ENCODE measurements around the gene SOX12. TPM values are rescaled to one million over a fixed set of nuclear protein-coding genes. Genes with fewer than 3 reads are reported as not detected.
"Not testable (repeated sequence)": the region's sequence is repeated elsewhere in the genome, so short reads cannot be mapped to it uniquely, and the experiment has no call there.

The SOX12 gene
- total RNA-seq, 2 donors from 2014 or later = 7.8 to 11.7 TPM

DNA sequence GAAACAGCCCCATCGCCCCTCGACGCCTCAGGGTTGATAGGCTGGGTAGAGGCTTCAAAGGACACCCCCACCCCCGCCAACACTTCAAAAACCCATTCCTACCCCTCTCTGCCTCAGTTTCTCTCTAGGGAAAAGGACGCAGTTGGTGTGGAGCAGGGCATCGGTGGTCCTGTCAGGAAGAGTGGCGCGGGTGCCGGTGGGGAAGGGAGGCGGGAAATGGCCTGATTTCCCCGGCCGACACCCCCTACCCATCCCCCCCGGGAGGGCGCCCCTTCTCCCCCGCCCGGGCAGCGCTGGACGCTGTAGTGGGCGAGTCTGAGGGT lies 21.9 kb downstream of the SOX12 start:
- peaks cover 5% of the 10 kb centered on the region for H3K27me3 Mint-ChIP-seq (ENCODE audit: low read depth)
- H3K36me3 Mint-ChIP-seq (ENCODE audit: insufficient read depth in 2 of 2) = peaks cover 11 to 15% of the 10 kb centered on the region in 2 donors
- no peak for DNase-seq
- peak overlapping the region; percentile 84 to 99 for H3K4me3 Mint-ChIP-seq
- H3K4me1 Mint-ChIP-seq (ENCODE audit: low read depth) = peaks cover 18% of the 10 kb centered on the region
- peak in 1 of 2 donors; percentile 2 for ATAC-seq (replicated peaks in 1 of 2)
- peaks cover 4 to 5% of the 10 kb centered on the region in 2 donors for H3K9me3 Mint-ChIP-seq
- no peak overlapping the region for H3K27ac Mint-ChIP-seq

DNA sequence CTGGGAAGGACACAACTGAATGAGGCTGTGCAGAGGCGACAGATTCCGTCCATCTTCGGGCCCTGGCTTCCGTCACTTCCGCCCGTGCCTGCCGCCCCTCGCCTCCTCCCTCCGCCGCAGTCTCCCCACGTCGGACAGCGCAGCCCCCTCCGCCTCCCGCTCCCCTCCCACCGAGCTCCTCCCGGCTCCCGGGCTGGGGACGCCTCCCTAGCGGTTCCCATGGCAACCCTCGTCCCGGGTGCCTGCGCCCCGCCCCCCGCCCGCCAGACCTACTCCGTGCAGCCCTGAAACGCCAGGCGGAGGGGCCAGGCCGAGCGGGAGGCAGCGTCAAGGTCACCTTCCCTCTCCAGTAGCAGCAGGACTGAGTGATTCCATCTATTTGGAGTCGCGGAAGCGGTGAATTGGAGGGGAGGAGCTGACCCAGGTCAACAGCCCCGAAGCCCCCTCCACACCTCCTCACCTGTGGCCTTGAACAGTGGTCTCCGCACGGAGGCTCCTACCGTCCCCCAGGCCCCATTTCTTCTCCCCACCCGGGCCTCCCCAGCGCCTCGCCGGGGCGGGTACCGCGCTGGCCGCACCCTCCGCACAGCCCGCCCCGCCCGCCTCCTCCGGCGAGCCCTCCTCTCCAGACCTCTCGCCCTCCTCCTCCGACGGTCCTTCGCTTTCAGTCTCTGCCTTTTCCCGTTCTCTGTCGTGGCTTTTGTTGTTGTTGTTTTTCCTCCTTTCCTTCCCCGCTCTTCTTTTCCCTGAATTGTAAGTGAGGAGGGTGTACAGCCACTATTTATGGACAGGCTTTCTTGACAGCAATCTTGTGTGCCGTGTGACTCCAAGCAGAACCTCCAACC lies 22.5 kb downstream of the SOX12 start:
- H3K36me3 Mint-ChIP-seq (ENCODE audit: insufficient read depth in 2 of 2) = peaks cover 9 to 13% of the 10 kb centered on the region in 2 donors
- peak overlapping the region; percentile 36 for H3K27ac Mint-ChIP-seq
- H3K9me3 Mint-ChIP-seq = peaks cover 3 to 5% of the 10 kb centered on the region in 2 donors
- DNase-seq = peak; percentile 72 to 75
- H3K27me3 Mint-ChIP-seq (ENCODE audit: low read depth) = peaks cover 5% of the 10 kb centered on the region
- H3K4me1 Mint-ChIP-seq (ENCODE audit: low read depth) = peaks cover 18% of the 10 kb centered on the region
- peak; percentile 84 to 86 for ATAC-seq (replicated peaks in 1 of 2)
- peak overlapping the region; percentile 84 to 99 for H3K4me3 Mint-ChIP-seq

DNA sequence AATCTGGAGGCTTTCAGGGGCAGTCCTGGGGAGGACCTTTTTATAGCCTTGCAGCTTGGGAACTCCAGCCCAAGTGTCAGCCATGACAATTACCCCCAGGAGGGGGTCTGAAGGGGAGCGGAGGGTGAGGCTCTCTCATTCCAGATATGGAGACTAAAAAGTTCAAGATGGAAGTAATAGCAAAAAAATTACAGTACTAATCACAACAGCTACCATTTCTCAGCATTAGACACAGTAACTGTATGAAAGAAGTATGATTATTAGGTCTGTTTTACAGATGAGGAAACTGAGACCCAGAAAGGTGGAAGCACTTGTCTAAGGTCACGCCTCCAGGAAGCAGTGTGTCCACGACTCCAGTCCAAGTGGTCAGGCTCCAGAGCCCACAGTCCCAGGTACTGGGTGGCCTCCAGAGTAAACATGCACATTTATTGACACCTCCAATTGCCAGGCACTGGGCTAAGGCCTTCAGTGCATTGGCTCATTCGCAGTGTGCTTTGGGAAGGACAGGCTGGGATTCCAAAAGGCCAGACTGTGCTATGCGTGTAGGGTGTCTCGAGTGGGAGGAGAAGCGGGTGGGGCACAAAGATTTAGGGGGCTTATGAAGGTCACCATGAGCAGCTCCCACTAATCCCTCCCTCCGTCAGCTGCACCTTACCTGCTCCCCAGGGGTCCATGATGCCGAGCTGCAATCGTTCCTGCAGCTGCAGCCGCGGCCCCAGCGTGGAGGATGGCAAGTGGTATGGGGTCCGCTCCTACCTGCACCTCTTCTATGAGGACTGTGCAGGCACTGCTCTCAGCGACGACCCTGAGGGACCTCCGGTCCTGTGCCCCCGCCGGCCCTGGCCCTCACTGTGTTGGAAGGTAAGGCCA lies 23.9 kb downstream of the SOX12 start:
- Mint-ChIP-seq H3K36me3 (ENCODE audit: insufficient read depth in 2 of 2) (peaks cover 7 to 8% of the 10 kb centered on the region in 2 donors), H3K4me3 (peak overlapping the region in 1 of 2 donors; percentile 99), H3K4me1 (ENCODE audit: low read depth) (peaks cover 18% of the 10 kb centered on the region), H3K27ac (no peak overlapping the region), H3K27me3 (ENCODE audit: low read depth) (peaks cover 5% of the 10 kb centered on the region), H3K9me3 (no peaks in the 10 kb centered on the region)
- ATAC-seq (replicated peaks in 1 of 2) (no peak), DNase-seq (no peak)

DNA sequence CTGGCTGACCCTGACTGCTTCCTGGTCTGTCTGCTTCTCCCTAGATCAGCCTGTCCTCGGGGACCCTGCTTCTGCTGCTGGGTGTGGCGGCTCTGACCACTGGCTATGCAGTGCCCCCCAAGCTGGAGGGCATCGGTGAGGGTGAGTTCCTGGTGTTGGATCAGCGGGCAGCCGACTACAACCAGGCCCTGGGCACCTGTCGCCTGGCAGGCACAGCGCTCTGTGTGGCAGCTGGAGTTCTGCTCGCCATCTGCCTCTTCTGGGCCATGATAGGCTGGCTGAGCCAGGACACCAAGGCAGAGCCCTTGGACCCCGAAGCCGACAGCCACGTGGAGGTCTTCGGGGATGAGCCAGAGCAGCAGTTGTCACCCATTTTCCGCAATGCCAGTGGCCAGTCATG lies 27.8 kb downstream of the SOX12 start:
- ATAC-seq (replicated peaks in 1 of 2) (no peak), DNase-seq (no peak)
- no peaks in the 10 kb centered on the region for H3K9me3 Mint-ChIP-seq
- H3K4me1 Mint-ChIP-seq (ENCODE audit: low read depth) = peaks cover 12% of the 10 kb centered on the region
- H3K4me3 Mint-ChIP-seq = no peak overlapping the region
- H3K27ac Mint-ChIP-seq = no peak overlapping the region
- H3K27me3 Mint-ChIP-seq (ENCODE audit: low read depth) = no peaks in the 10 kb centered on the region
- H3K36me3 Mint-ChIP-seq (ENCODE audit: insufficient read depth in 2 of 2) = peaks cover 1 to 3% of the 10 kb centered on the region in 2 donors

DNA sequence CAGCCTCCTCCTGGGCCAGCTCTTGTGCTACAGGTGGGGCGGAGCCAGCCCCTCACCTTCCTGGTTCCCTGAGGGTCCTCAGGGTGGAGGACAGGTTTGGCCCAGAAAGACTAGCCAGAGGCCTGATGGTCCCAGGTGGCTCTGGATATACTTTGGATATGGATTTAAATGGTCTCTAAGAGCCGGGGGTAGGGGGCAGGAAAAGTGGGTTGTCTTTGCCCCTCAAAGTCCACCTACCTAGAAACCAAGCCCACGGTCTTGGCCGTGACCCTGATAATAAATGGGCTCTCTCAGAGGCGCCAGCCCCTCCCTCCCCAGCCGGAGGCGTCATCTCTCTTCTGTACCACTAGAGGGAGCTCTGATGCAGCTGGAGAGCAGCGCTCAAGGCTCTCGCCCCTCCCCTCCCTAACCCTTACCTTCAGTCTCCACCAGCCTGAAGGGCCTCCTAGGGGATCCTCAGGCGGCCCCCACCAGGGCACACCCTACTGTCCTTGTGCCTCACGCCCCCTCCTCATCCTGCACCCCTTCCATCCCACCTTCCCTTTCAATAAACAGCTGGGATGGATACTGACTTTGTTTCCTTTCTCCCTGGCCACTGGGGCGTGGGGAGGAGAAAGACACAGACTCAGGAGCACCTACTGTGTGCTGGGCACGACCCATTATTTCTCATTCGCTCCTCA lies 29.1 kb downstream of the SOX12 start:
- Mint-ChIP-seq H3K4me3 (no peak overlapping the region), H3K27me3 (ENCODE audit: low read depth) (no peaks in the 10 kb centered on the region), H3K4me1 (ENCODE audit: low read depth) (peaks cover 4% of the 10 kb centered on the region), H3K9me3 (no peaks in the 10 kb centered on the region), H3K36me3 (ENCODE audit: insufficient read depth in 2 of 2) (no peaks in the 10 kb centered on the region), H3K27ac (no peak overlapping the region)
- ATAC-seq (replicated peaks in 1 of 2) = peak; percentile 98 to 99
- DNase-seq = peak; percentile 82 to 85

DNA sequence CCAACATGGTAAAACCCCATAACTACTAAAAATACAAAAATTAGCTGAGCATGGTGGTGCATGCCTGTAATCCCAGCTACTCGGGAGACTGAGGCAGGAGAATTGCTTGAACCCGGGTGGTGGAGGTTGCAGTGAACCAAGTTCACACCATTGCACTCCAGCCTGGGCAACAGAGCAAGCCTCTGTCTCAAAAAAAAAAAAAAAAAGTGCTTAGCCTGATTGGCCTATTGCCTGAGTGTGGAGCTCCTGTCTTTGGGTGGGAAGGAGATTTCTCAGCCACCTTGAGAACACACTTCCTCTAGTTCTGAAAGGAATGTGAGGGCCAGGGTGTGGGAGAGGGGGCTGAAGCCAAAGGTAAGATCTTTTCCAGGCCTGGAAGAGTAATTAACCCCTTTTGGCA lies 30.8 kb downstream of the SOX12 start:
- H3K36me3 Mint-ChIP-seq (ENCODE audit: insufficient read depth in 2 of 2); ATAC-seq (replicated peaks in 1 of 2); H3K27ac Mint-ChIP-seq; H3K9me3 Mint-ChIP-seq; H3K27me3 Mint-ChIP-seq (ENCODE audit: low read depth); H3K4me1 Mint-ChIP-seq (ENCODE audit: low read depth); H3K4me3 Mint-ChIP-seq; DNase-seq: not testable (repeated sequence)

DNA sequence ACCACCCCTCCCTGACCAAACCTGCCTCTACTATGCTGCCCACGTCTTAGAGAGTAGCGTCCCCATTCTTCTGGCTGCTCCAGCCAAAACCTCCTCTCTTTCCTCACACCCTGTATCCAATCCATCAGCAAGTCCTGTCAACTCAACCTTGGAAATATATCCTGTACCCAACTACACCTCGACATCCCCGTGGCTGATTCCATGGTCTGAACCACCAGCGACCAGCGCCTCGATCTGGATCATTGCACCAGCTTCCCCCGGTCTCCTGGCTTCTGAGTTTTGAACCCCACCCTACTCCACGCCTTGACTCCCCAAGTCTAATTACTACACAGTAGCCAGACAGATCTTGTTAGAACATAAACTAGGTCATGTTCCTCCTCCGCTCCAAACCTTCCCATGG lies 31.4 kb downstream of the SOX12 start:
- DNase-seq (no peak), ATAC-seq (replicated peaks in 1 of 2) (no peak)
- H3K27me3 Mint-ChIP-seq (ENCODE audit: low read depth) = no peaks in the 10 kb centered on the region
- no peak overlapping the region for H3K4me3 Mint-ChIP-seq
- H3K36me3 Mint-ChIP-seq (ENCODE audit: insufficient read depth in 2 of 2) = no peaks in the 10 kb centered on the region
- H3K27ac Mint-ChIP-seq = no peak overlapping the region
- no peaks in the 10 kb centered on the region for H3K9me3 Mint-ChIP-seq
- H3K4me1 Mint-ChIP-seq (ENCODE audit: low read depth) = peaks cover 13% of the 10 kb centered on the region

DNA sequence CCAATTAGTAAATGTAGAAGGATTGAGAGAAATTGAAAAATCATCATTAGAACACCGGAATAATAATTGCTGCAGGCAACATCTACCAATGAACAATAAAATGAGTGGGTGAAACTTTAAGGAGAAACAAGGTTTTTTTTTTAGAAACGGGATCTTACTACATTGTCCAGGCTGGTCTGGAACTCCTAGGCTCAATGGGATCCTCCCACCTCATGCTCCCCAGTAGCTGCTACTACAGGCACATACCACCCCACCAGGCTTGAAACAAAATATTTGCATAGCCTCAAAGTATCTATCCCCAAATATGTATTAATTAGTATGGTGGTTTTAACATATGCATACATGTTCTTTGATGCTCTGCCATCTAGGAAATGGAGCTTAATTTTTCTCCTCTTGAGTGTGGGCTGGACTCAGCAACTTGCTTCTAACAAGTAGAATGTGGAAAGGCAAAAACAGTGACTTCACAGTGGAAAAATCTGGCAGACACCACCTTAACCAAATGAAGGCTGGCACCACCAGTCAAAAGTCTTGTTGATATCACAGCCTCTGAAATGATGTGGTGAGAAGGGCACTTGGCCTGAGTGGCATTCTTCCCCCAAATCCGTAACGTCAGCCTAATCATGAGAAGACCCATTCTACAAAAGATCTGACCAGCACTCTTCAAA lies 33.7 kb downstream of the SOX12 start:
- Mint-ChIP-seq H3K27ac (no peak overlapping the region), H3K36me3 (ENCODE audit: insufficient read depth in 2 of 2) (peaks cover 0 to 4% of the 10 kb centered on the region in 2 donors), H3K4me3 (no peak overlapping the region), H3K27me3 (ENCODE audit: low read depth) (no peaks in the 10 kb centered on the region), H3K4me1 (ENCODE audit: low read depth) (peaks cover 36% of the 10 kb centered on the region), H3K9me3 (no peaks in the 10 kb centered on the region)
- ATAC-seq (replicated peaks in 1 of 2) (no peak), DNase-seq (no peak)

DNA sequence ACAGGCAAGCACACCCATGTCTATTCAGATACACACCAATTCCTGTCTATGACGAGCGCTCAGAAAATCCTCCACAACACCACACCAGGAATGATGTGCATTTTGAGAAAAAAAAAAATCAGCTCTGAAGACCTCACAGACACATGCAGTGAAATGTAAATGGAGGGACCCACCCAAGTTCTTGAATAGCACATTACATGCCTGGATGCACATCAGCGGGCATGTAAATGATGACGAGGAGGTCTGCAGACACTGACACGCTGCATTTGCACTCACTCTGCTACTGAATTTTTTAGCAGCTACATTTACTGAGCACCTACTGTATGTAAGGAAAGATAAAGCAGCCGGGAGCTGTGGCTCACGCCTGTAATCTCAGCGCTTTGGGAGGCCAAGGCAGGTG lies 36.2 kb downstream of the SOX12 start:
- Mint-ChIP-seq H3K36me3 (ENCODE audit: insufficient read depth in 2 of 2) (peaks cover 0 to 4% of the 10 kb centered on the region in 2 donors), H3K9me3 (no peaks in the 10 kb centered on the region), H3K27ac (no peak overlapping the region), H3K4me3 (no peak overlapping the region), H3K4me1 (ENCODE audit: low read depth) (peaks cover 57% of the 10 kb centered on the region), H3K27me3 (ENCODE audit: low read depth) (no peaks in the 10 kb centered on the region)
- ATAC-seq (replicated peaks in 1 of 2) = no peak
- no peak for DNase-seq

DNA sequence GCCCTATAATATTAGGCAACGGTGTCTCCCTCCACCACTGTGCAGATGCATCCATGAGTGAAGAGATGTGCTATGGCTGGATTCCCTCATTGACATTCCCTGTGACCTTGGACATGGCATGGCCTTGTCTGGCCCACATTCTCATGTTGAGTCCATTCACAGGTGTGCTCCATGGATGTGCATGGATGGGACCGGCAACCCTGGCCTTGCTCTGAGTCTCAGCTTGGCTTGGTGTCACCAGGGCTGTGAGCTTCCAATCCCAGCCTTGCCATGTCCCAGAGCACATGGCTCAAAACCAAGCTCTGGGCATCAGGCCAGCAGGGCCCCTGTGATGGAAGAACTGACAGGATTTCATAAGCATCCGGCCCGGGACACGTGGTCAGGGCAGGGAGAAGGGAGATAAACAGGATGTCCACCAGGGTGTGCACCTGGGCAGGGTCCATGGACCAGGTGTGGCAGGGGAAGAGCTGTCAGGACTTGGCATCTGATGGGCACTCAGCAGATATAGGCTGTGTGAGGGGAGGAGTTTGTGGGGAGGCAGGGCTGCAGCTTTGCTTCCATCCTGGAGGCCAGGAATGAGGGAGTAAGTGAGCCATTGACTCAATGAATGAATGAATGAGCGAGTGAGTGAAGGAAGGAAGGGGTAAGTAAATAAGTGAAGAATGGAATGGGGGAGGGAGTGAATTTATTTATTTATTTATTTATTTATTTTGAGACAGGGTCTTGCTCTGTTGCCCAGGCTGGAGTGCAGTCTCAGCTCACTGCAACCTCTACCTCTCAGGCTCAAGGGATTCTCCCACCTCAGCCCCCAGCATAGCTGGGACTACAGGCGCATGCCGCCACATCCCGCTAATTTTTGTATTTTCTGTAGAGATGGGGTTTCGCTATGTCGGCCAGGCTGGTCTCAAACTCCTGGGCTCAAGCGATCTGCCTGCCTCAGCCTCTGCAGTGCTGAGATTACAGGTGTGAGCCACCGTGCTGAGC lies 37.2 kb downstream of the SOX12 start:
- H3K4me3 Mint-ChIP-seq = peak overlapping the region; percentile 28 to 83
- DNase-seq (peak; percentile 70 to 78), ATAC-seq (replicated peaks in 1 of 2) (peak; percentile 66 to 78)
- H3K27ac Mint-ChIP-seq = no peak overlapping the region
- H3K36me3 Mint-ChIP-seq (ENCODE audit: insufficient read depth in 2 of 2) = peaks cover 0 to 4% of the 10 kb centered on the region in 2 donors
- peaks cover 64% of the 10 kb centered on the region for H3K4me1 Mint-ChIP-seq (ENCODE audit: low read depth)
- no peaks in the 10 kb centered on the region for H3K9me3 Mint-ChIP-seq
- no peaks in the 10 kb centered on the region for H3K27me3 Mint-ChIP-seq (ENCODE audit: low read depth)

DNA sequence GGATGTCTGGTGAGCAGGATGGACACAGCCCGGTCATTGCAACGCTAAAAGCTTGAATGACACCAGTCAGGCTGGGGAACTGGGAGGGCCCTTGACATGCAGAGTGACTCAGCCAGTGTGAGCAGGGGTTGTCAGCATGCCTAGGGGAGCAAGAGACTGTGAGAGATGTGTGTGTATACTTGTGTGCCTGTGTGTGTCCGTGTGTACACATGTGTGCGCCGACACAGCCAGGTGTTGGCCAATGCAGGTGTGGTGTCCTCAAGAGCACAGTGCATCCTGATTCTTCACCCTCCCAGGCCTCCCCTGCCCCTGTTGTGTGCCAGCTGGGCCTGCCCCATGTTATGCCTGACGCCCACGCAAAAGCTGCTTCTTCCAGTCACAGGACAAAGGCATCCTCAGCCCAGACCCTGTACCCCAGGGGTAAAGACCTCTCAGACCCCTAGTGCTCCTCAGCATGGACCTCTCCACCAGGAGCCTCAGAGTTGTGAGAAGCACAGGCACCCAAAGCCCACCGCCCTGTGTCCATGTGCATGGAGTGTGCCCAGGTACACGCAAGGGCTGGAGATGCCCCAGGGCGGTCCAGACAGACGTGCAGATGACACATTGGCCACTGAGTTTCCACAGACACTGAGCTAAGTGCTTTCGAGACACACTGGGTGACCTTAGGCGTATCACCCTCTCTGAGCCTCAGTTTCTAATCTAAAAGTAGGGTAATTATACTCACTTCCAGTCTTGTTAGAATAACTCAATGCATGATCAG lies 38.1 kb downstream of the SOX12 start:
- Mint-ChIP-seq H3K27me3 (ENCODE audit: low read depth) (no peaks in the 10 kb centered on the region), H3K4me1 (ENCODE audit: low read depth) (peaks cover 64% of the 10 kb centered on the region), H3K36me3 (ENCODE audit: insufficient read depth in 2 of 2) (peaks cover 0 to 4% of the 10 kb centered on the region in 2 donors), H3K4me3 (peak overlapping the region in 1 of 2 donors; percentile 48), H3K27ac (no peak overlapping the region), H3K9me3 (no peaks in the 10 kb centered on the region)
- ATAC-seq (replicated peaks in 1 of 2) (peak; percentile 45 to 53), DNase-seq (peak in 1 of 2 donors; percentile 33)

All from activated T-cell treated with anti-CD3 and anti-CD28 coated beads, Interleukin-2, amount 50 U/mL, for 72 hours (primary cell).